HK-2 (cell line): ENCODE data around the gene FAM13A.
A peak's percentile ranks its signal among the peaks of the same experiment; 100 is the strongest.
"Not testable (repeated sequence)": the region's sequence is repeated elsewhere in the genome, so short reads cannot be mapped to it uniquely, and the experiment has no call there.

ENCODE experiments used
- DNase-seq: peaks from one replicate; pipeline ENCODE4 v3.0.0-alpha.2; 2018; ENCODE audit not compliant: unreplicated experiment

FAM13A gene

GRCh38 chr4:89000382-89000781, 56.6 kb downstream of the FAM13A start:
- no peak for DNase-seq

- DNase-seq, result no peak
Observed at GRCh38 chr4:88999392-88999930, 57.5 kb downstream of the FAM13A start.

DNA sequence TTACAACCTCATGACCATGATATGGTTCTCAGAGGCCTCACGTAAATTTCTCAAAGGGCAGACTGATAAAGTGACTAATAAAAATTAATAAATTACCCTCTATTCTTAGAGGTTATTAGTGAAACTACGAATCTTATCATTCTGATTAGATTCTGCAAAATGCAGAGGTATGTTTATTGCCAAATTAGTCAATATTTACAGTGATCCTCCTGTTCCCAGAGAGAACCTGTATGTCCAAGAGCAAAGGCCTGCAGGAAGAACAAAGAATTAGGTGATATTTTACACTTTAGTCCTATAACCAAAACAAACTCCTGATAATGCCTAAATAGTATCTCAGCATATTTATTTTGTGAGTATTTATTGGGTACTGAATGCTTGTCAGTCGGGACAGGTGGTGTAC, 58.1 kb downstream of the FAM13A start:
- no peak for DNase-seq

GRCh38 chr4:88998001-88998400, 59.0 kb downstream of the FAM13A start:
- no peak for DNase-seq

- no peak for DNase-seq
Observed at GRCh38 chr4:88995874-88996273, 61.1 kb downstream of the FAM13A start.

DNA sequence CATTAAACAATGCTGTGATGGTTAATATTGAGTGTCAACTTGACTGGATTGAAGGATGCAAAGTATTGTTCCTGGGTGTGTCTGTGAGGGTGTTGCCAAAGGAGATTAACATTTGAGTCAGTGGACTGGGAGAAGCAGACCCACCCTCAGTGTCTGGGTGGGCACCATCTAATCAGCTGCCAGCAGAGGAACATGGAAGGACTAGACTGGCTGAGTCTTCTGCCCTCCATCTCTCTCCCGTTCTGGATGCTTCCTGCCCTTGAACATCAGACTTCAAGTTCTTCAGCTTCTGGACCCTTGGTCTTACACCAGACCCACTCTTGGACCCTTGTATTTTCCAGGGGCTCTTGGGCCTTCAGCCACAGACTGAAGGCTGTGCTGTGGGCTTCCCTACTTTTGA, 61.7 kb downstream of the FAM13A start:
- DNase-seq, result not testable (repeated sequence)

DNA sequence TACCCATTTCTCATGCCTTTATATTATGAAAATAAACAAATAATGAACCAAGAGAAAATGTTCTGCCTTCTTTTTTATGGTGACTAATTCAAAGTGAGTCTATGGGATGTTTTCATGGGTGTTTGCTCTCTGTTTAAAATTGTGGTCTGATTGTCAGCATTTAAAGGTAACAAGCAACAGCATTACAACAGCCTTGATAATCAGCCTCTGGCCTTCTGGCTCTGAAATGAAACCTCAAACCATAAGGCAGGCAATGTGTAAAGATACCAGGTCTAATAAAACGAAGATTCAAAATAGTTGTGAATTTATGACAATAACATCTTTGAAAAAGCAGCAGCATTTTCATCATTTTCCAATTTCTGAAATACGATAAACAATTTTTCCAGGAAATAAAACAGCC, 63.7 kb downstream of the FAM13A start:
- no peak for DNase-seq

- no peak for DNase-seq
Observed at GRCh38 chr4:88991746-88992145, 65.2 kb downstream of the FAM13A start.

GRCh38 chr4:88989990-88990389, 67.0 kb downstream of the FAM13A start:
- no peak for DNase-seq

GRCh38 chr4:88985088-88985773, 71.8 kb downstream of the FAM13A start:
- DNase-seq, result no peak

GRCh38 chr4:88982757-88983156, 74.2 kb downstream of the FAM13A start:
- DNase-seq, result no peak

GRCh38 chr4:88981993-88982392, 75.0 kb downstream of the FAM13A start:
- DNase-seq, result no peak

DNA sequence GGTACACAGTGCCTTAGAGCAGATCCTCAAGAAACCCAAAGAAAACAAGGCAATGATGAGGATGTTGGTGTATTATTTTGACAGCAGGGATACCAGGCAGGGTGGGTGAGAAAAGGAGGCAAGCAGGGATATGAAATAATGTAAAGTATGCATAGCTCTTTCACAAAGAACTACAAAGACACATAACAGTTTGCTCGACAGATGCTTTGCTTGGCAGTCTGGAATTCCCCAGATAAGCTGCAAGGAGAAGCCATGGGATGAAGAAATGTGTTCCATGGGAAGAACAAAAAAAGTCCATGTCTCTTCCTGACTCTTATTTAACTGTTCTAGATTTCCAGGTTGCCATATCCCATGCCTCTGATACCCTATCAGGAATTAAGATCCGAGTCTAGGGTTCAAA, 75.4 kb downstream of the FAM13A start:
- no peak for DNase-seq

DNA sequence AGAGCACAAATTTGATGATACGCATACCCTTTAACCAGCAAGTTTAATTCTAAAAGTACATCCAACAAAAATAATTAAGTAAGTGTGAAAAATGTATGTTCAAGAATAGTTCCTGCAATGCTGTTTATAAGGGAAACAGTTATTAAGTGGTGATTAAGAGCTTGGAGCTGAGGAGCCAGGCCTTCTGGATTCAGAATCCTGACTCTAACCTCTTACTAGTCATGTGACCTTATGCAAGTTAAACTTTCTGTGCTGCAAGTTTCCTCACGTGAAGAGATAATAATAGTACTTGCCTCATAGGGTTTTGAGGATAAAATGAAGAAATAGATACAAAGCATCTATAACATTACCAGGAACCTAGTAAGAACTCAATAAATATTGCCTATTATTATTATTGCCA, 77.7 kb downstream of the FAM13A start:
- no peak for DNase-seq

GRCh38 chr4:88976775-88977035, 80.3 kb downstream of the FAM13A start:
- no peak for DNase-seq

GRCh38 chr4:88975958-88976774, 80.8 kb downstream of the FAM13A start:
- no peak for DNase-seq

- no peak for DNase-seq
Observed at GRCh38 chr4:88971536-88971935, 85.4 kb downstream of the FAM13A start.

DNA sequence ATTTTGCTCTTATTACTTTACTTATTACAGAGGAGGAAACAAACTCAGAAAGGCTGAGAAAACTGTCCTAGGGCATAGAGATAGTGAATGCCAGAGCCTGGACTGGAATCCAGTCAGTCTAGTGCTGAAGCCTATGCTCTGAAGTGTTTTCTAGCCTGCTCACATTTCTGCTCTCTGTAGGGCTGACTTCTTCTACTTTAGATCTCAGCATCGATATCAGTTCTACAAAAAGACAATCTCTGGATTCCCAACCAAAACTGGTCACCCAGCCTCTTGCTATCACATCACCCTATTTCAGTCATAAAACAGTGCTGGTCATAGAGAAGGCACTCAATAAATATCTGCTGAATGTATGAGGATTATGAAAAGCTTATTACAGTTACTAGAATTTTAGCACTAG, 87.2 kb downstream of the FAM13A start:
- DNase-seq, result no peak

- DNase-seq, result no peak
Observed at GRCh38 chr4:88969271-88969670, 87.7 kb downstream of the FAM13A start.

- no peak for DNase-seq
Observed at GRCh38 chr4:88967883-88968331, 89.1 kb downstream of the FAM13A start.

DNA sequence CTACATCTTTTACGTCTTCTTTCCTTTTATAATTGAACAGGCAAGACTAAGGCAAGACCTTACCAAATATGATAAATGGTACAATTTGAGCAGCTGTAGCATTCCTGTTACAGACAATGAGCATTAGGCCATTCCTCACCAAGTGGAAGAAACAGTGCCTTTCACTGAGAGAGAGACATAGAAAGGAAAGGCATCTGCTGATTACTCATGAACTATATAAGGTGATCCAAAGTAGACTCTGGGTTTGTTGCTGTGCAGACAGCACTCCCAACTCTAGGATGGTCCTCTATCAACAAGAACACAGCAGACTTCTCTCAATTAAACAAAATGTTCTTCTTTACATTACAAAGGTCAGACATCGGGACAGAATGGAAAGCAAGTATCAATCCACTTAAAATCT, 91.9 kb downstream of the FAM13A start:
- DNase-seq, result no peak

DNA sequence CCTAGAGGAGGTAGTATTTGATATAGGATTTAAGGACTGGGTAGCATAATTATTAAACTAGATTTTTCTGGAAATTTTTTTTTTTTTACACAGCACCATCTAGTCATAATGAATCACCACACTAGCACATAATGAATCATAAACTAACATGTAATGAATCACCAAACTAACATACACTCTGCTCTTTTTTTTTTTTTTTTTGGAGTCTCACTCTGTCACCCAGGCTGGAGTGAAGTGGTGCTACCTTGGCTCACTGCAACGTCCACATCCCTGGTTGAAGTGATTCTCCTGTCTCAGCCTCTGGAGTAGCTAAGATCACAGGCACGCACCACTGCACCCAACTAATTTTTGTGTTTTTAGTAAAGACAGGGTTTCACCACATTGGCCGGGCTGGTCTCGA, 92.5 kb downstream of the FAM13A start:
- DNase-seq, result peak; percentile 28

GRCh38 chr4:88963817-88964216, 93.2 kb downstream of the FAM13A start:
- DNase-seq, result no peak
